ENCODE measurements around the gene CLEC4M.

- TF ChIP-seq CTCF (IDR thresholded peaks at IDR 0.05; ENCODE audit: low read depth, low read length, poor library complexity, severe bottlenecking) (no peak), EZH2phosphoT487 (IDR thresholded peaks at IDR 0.05; ENCODE audit: borderline replicate concordance, low read length) (no peak)
Measured at GRCh38 chr19:7808108-7808507, 45.1 kb downstream of the CLEC4M start.

All from DOHH2 (cell line).